HG03442 (cell line): ENCODE data around the gene MME.

Source experiments
- ATAC-seq: cut with Tn5 transposase; IDR thresholded peaks from one replicate; pipeline ENCODE4 v1.9.1; 2021; ENCODE audit warnings: mild to moderate bottlenecking, moderate library complexity; ENCODE audit not compliant: unreplicated experiment

The MME gene

DNA sequence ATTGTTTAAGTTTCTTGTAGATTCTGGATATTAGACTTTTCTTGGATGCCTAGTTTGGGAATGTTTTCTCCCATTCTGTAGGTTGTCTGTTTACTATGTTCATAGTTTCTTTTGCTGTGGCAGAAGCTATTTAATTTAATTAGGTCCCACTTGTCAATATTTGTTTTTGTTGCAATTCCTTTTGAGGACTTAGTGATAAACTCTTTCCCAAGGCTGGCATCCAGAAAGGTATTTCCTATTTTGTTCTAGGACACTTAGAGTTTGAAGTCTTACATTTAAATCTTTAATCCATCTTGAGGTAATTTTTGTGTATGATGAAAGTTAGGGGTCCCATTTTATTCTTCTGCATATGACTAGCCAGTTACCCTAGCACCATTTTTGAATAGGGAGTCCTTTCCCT lies 54.9 kb downstream of the MME start:
- no peak for ATAC-seq

DNA sequence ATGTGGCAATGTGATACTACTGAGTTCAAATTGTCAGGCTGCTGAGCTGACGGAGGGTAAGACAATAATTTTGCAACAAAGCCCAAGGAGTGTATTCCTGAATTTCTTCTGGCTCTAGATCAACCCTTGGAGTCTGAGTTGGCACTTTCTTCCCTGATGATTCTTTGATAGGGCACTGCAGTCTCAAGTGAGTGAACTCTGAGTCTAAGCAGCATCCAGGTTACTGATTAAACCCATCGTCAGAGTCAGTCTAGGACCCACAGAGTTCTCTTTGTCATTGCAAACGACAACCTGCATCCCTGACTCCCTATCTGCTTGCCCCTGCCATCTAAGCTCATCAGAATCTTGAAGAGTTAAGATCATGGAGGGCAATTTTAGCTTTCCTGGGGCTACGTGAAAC lies 58.6 kb downstream of the MME start:
- ATAC-seq: no peak

GRCh38 chr3:155147588-155147987 lies 67.5 kb downstream of the MME start:
- ATAC-seq: no peak

DNA sequence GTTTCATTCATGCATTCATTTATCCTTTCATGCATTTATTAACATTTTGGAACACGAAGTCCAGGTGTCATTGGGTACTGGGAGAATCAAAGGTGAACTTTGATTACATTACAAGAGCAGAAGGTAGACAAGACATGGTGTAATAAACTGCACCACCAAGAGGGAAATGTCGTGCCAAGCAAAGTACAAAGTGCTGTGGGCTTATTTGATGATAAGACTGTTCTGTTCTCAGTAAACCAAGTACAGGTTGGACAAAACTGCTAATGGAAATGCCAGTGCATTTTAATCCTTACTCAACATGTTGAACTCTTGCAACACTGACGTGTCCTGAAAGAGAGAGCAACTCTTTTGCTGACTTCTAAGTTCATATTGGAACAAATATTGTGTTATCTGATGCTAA lies 69.4 kb downstream of the MME start:
- ATAC-seq: no peak

- no peak for ATAC-seq
These were observed 73.4 kb downstream of the MME start for GRCh38 chr3:155153242-155154186.

GRCh38 chr3:155154255-155154654 lies 74.1 kb downstream of the MME start:
- ATAC-seq: no peak

GRCh38 chr3:155158346-155159037 lies 78.4 kb downstream of the MME start:
- no peak for ATAC-seq

- no peak for ATAC-seq
These were observed 79.2 kb downstream of the MME start for GRCh38 chr3:155159301-155159700.

DNA sequence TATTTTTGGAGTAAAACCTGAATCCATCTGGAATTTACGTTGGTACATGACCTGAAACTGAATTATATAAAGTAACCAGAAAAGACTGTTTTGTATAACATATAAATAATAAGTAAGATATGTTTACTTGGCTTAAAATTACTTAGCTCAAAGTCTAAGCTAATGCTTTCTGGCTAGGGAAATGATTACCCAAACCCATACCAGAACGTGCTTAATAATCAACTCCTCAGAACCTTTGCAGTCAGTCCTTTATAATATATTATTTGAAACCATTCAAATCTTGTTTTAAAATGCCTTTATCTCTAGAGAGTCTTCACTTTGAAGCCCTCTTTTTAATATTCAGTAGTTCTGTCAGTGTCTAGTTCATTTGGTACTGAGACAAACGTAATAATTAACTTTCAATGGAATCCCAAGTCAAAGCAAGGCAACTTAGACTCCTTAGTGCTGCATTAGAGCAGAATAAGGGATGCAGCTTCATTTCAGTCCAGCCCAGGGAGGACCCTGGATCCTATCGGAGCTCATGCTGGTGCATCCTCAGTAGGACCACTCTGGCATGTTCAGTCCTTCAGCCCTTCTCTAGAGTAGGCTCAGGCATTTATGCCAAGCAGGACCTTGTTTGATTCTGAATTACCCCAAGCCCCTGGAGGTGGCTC lies 81.6 kb downstream of the MME start:
- no peak for ATAC-seq

DNA sequence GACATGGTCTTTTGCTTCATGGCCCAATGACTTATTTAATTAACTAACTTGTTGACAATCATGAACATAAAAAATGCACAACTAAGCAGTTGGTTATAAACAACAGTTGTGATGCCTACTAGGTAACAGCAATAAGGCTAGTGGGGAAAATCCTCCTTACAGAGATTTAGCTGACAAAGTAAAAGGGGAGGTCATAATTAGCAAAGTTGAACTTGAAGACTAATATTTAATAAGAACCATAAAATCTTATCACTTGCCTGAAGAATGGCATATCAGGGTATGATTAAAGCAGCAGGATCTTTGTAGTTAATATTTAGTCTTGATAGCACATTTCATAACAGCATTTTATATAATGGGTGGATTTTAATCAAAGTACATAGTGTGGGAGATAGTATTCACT lies 84.2 kb downstream of the MME start:
- ATAC-seq: no peak

GRCh38 chr3:155166441-155166840 lies 86.3 kb downstream of the MME start:
- no peak for ATAC-seq

DNA sequence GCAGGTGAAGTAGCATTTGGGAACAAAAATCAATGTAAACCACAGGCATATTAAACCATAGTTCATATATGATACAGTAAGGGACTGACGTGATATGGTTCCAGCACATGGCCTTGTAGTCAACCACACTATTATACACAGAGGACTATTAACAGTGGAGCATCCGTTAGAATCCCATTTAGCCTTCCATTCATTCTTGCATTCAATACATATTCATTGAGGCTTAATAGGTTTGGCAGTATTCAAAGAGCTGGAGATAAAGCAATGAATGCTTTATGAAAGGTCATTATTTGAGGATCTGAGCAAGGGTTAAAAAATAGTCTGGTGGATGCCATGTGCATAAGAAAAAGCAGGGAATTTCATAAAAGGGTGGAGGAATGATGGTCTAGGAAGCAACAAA lies 89.1 kb downstream of the MME start:
- ATAC-seq: no peak

DNA sequence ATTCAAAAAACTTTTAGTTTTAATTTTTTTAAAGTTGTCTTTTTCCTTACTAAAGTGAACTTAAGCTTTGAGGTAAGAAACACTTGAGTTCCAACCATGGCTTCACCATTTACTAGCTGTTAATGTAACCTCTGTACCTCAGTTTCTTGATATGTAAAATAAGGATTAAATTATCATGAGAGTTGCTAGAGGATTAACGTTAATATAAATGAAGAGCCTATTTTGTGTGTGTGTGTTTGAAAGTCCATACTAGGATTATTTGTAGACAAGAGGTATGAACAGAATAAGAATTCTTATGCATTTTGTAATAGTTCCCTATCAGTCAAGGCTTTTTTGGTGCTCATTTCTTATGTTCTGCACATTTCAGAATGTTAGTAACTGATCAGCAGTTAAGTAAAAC lies 93.7 kb downstream of the MME start:
- no peak for ATAC-seq

- ATAC-seq: no peak
These were observed 98.8 kb downstream of the MME start for GRCh38 chr3:155178810-155179436.

GRCh38 chr3:155179437-155179827 lies 99.3 kb downstream of the MME start:
- ATAC-seq: no peak

GRCh38 chr3:155179966-155180757 lies 100.0 kb downstream of the MME start:
- no peak for ATAC-seq

- no peak for ATAC-seq
These were observed 102.3 kb downstream of the MME start for GRCh38 chr3:155182467-155182866.

DNA sequence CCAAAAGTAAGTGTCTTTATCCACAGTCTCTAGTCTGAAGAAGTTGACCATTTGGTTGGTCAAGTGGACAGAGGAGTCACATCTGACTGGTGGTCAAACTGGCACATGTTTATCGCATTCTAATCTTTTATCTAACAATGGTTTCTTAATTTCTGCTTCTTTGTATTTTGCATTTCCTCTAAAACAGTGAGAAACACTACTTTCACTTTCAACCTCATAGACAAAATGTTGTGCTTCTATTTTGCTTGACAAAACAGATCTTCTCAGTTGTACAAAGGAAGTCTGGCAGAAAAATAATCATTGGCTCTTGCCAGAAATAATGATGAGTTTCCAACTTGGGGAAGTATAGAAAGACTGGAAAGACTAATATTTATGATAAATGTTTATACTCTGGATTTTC lies 103.9 kb downstream of the MME start:
- ATAC-seq: no peak

- ATAC-seq: no peak
These were observed 105.5 kb downstream of the MME start for GRCh38 chr3:155185631-155186071.

DNA sequence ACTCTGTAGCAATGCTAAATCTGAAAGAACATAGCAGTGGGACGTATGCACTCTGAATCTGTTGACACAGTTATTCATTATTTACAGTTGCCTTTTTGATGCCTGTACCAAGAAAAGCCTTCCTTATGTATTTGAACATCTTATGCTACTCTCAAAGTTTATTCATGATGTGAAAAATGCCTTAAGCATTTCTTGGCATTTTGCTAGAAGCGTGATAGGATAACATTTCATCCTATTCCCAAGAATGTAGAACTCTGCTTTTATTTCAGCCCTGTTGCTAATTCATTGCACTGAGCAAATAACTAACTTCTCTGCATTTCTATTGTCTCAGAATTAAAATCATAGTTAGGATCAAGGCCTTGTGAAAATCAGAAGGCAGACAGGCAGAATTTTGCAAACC lies 107.9 kb downstream of the MME start:
- ATAC-seq: no peak
